Transverse colon (tissue), 4 donors: Measurements from ENCODE around the gene DPYD.

Experiments used
- CTCF ChIP-seq, 5 experiments: fragments of 200-600 bp in 3 of 5; fragments of 450-650 bp in 2 of 5; sonication (generic) in 3 of 5; IDR thresholded peaks; 1 replicate in 2 of 5; 2 replicates in 3 of 5; pipeline ENCODE4 v1.5.1; 2016 to 2017; ENCODE audit warnings: antibody characterized with exemption in 5 of 5, inconsistent platforms in 3 of 5, mild to moderate bottlenecking in 2 of 5, moderate library complexity in 1 of 5
- EP300 ChIP-seq: sonication (generic); formaldehyde crosslinking; IDR thresholded peaks from one replicate; pipeline ENCODE4 v1.6.1; 2017; ENCODE audit warnings: antibody characterized with exemption, low read depth
- POLR2A ChIP-seq: fragments of 450-650 bp; IDR thresholded peaks from one replicate; pipeline ENCODE4 v1.6.1; 2016; ENCODE audit warnings: antibody characterized with exemption, mild to moderate bottlenecking, moderate library complexity
- POLR2AphosphoS5 ChIP-seq, 3 donors: sonication (generic); formaldehyde crosslinking; IDR thresholded peaks; one replicate each; pipeline ENCODE4 v1.6.1; 2016; ENCODE audit warnings: antibody characterized with exemption in 3 of 3

- TF ChIP-seq CTCF (IDR thresholded peaks at IDR 0.05) (no peak), POLR2A (no peak), EP300 (no peak), POLR2AphosphoS5 (IDR thresholded peaks at IDR 0.05) (no peak)
These were observed 838.5 kb downstream of the DPYD start for GRCh38 chr1:97082160-97082848.
